MCF 10A (cell line): ENCODE measurements around the gene PRR5. TPM values are rescaled to one million over a fixed set of nuclear protein-coding genes. Genes with fewer than 3 reads are reported as not detected.

ENCODE experiments used
- BruUV-seq: library from RNA; stranded (reverse); fragments of 400-500 nt; replicated peaks from 2 replicates; lab custom pipeline; 2021; lab: Mats Ljungman, UMichigan
- CTCF ChIA-PET: fragments of 300-600 bp; sonication (Branson Sonifier 250); formaldehyde crosslinking; extraction: SDS; loops from one replicate; lab custom pipeline; 2021; ENCODE audit warnings: antibody characterized with exemption, inconsistent platforms; lab: Yijun Ruan, JAX
- POLR2A ChIA-PET: fragments of 300-600, 350-650 bp; sonication (Branson Sonifier 250); formaldehyde crosslinking; extraction: SDS; loops from one replicate; lab custom pipeline; 2020; ENCODE audit warnings: antibody characterized with exemption, inconsistent platforms; lab: Yijun Ruan, JAX
- DNase-seq: peaks from one replicate; pipeline ENCODE4 v3.0.0-alpha.2; 2018; ENCODE audit not compliant: unreplicated experiment
- H3K27ac Mint-ChIP-seq: one replicate; pipeline ENCODE4 v1.8.0; 2022; ENCODE audit warnings: mild to moderate bottlenecking, low read depth, mixed read lengths; ENCODE audit not compliant: unreplicated experiment
- H3K27me3 Mint-ChIP-seq: one replicate; pipeline ENCODE4 v1.8.0; 2022; ENCODE audit warnings: mixed read lengths; ENCODE audit not compliant: insufficient read depth, unreplicated experiment
- H3K36me3 Mint-ChIP-seq: one replicate; pipeline ENCODE4 v1.8.0; 2022; ENCODE audit warnings: mild to moderate bottlenecking, moderate library complexity, mixed read lengths; ENCODE audit not compliant: insufficient read depth, unreplicated experiment
- H3K4me1 Mint-ChIP-seq: one replicate; pipeline ENCODE4 v1.8.0; 2022; ENCODE audit warnings: mixed read lengths; ENCODE audit not compliant: insufficient read depth, unreplicated experiment
- H3K4me3 Mint-ChIP-seq: one replicate; pipeline ENCODE4 v1.8.0; 2022; ENCODE audit warnings: mild to moderate bottlenecking, moderate library complexity, mixed read lengths; ENCODE audit not compliant: unreplicated experiment
- H3K9me3 Mint-ChIP-seq: one replicate; pipeline ENCODE4 v1.8.0; 2022; ENCODE audit warnings: mixed read lengths; ENCODE audit not compliant: unreplicated experiment
- CTCF ChIP-seq: fragments of 200-600 bp; IDR thresholded peaks from one replicate; pipeline ENCODE4 v1.8.0; 2022; ENCODE audit warnings: antibody characterized with exemption, mild to moderate bottlenecking; ENCODE audit not compliant: unreplicated experiment
- intact Hi-C: fragments of 100-400 bp; cut with micrococcal nuclease; formaldehyde crosslinking; loops from 2 replicates; pipeline ENCODE4 v1.14.1; 2022
- total RNA-seq: library from RNA; stranded (reverse); gene quantifications from 2 replicates; pipeline ENCODE4 v1.2.3, GENCODE V29; 2022

Gene PRR5
- total RNA-seq, 1 experiment from 2014 or later = 11.0 TPM

GRCh38 chr22:44680481-44680894 lies 21.5 kb upstream of the PRR5 start:
- ChIA-PET POLR2A (no interaction called here), CTCF (no interaction called here)
- Mint-ChIP-seq H3K36me3 (no peaks in the 10 kb centered on the region), H3K4me3 (no peak overlapping the region), H3K9me3 (no peaks in the 10 kb centered on the region), H3K27ac (no peak overlapping the region), H3K27me3 (no peaks in the 10 kb centered on the region), H3K4me1 (peaks cover 9% of the 10 kb centered on the region)
- DNase-seq = no peak
- no TSS peak for BruUV-seq
- intact Hi-C loops = no loop called here
- no peak for TF ChIP-seq CTCF

DNA sequence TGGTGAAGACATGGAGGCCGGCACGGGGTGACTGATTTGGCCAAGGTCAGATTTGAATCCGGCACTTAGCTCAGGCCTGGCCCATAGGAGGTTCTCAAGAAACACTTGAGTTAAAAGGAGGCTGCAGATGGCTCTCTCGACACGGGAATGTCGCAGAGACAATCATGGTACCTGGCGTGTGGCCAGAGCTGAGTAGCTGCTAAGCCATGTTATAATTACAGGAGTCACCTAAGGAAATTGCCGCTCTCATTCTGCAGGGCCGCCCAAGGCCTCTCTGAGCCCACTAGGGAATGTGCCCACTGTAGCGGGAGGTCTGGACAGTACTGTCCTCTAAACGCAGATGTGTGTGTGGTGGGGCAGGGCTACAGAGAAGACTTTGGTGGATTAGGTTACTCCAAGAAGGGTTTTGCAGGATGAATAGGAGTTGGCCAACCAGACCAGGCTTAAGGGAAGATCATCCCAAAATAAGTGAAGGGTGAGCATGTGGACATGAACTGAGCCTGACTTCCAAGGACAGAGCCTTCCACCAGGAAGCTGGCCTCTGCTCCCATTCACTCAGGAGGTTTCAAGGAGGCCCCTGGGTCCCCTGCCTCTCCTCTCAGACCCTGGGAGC lies 19.3 kb upstream of the PRR5 start:
- H3K27ac Mint-ChIP-seq = no peak overlapping the region
- BruUV-seq = no TSS peak
- no peaks in the 10 kb centered on the region for H3K36me3 Mint-ChIP-seq
- peaks cover 20% of the 10 kb centered on the region for H3K4me1 Mint-ChIP-seq
- H3K9me3 Mint-ChIP-seq = no peaks in the 10 kb centered on the region
- no peak for TF ChIP-seq CTCF
- no peak overlapping the region for H3K4me3 Mint-ChIP-seq
- POLR2A ChIA-PET = no interaction called here
- DNase-seq = no peak
- H3K27me3 Mint-ChIP-seq = no peaks in the 10 kb centered on the region
- intact Hi-C loops = no loop called here
- CTCF ChIA-PET = interaction anchor here (0.6 to 3.8 kb wide), 4 partner anchors 9 to 52 kb away, joined by 3 to 13 read pairs (median 4); no protein-coding TSS in a partner anchor

GRCh38 chr22:44683237-44683636 lies 18.8 kb upstream of the PRR5 start:
- peaks cover 20% of the 10 kb centered on the region for H3K4me1 Mint-ChIP-seq
- no peak for TF ChIP-seq CTCF
- no peaks in the 10 kb centered on the region for H3K36me3 Mint-ChIP-seq
- H3K27me3 Mint-ChIP-seq = no peaks in the 10 kb centered on the region
- no peak overlapping the region for H3K27ac Mint-ChIP-seq
- H3K9me3 Mint-ChIP-seq = no peaks in the 10 kb centered on the region
- POLR2A ChIA-PET = interaction anchor here (0.6 kb wide), 1 partner anchor 91 kb away, joined by 3 read pairs; no protein-coding TSS in a partner anchor
- H3K4me3 Mint-ChIP-seq = no peak overlapping the region
- CTCF ChIA-PET = interaction anchor here (1.2 to 3.8 kb wide), 2 partner anchors 13 to 51 kb away, joined by 3 to 13 read pairs; no protein-coding TSS in a partner anchor
- no TSS peak for BruUV-seq
- DNase-seq = no peak
- intact Hi-C loops = no loop called here

DNA sequence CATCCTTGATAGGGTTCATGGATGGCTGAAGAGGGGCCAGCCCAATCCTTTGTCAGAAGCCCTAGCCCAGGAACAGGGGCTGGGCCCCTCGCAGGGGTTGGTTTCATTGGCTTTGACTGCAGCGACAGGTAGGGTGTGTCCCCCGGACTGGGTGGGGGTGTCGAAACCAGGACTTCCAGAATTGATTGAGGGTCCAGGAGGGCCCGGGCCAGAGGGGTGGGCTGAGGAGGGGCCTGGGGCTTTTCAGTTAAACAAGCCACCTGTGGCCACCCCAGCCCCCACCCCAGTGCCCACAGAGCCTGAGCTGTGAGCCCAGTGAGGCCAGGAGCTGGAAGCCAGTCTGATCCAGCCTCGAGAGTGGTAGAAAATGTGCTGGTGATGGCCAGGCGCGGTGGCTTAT lies 18.1 kb upstream of the PRR5 start:
- Mint-ChIP-seq H3K4me1 (peaks cover 20% of the 10 kb centered on the region), H3K9me3 (no peaks in the 10 kb centered on the region), H3K4me3 (no peak overlapping the region), H3K27ac (peak overlapping the region; percentile 42), H3K36me3 (no peaks in the 10 kb centered on the region), H3K27me3 (no peaks in the 10 kb centered on the region)
- no TSS peak for BruUV-seq
- TF ChIP-seq CTCF = no peak
- CTCF ChIA-PET = interaction anchor here (0.6 to 3.8 kb wide), 10 partner anchors 9 to 1528 kb away, joined by 3 to 13 read pairs (median 4); no protein-coding TSS in a partner anchor
- no peak for DNase-seq
- POLR2A ChIA-PET = interaction anchor here (0.6 to 0.9 kb wide), 2 partner anchors 19 to 90 kb away, joined by 3 read pairs; no protein-coding TSS in a partner anchor
- intact Hi-C loops = loop anchor here (2.0 kb wide), 1 partner anchor 57 kb away; no protein-coding TSS in a partner anchor
